GM12878 (cell line): ENCODE data around the gene HOXA10. TPM values are rescaled to one million over a fixed set of nuclear protein-coding genes. Genes with fewer than 3 reads are reported as not detected.
A peak's percentile ranks its signal among the peaks of the same experiment; 100 is the strongest.

Source experiments
- ATAC-seq: fragments of 200-7000 bp; cut with Tn5 transposase; 3 replicates; pipeline ENCODE4 v1.9.1; 2020; ENCODE audit warnings: mild to moderate bottlenecking, moderate library complexity
- BruUV-seq: library from RNA; stranded (reverse); fragments of 400-500 nt; replicated peaks from 2 replicates; lab custom pipeline; 2021; lab: Mats Ljungman, UMichigan
- CTCF ChIA-PET: fragments of 300-600 bp; sonication (Branson Sonifier 250); formaldehyde crosslinking; extraction: SDS; loops from one replicate; lab custom pipeline; 2021; ENCODE audit warnings: inconsistent platforms; lab: Yijun Ruan, JAX
- POLR2A ChIA-PET: fragments of 350-600 bp; formaldehyde crosslinking; extraction: SDS; loops from one replicate; lab custom pipeline; 2021; ENCODE audit warnings: inconsistent platforms; lab: Charles Lee
- RAD21 ChIA-PET: fragments of 300-600 bp; sonication (Branson Sonifier 250); formaldehyde crosslinking; loops from one replicate; lab custom pipeline; 2023; ENCODE audit warnings: antibody characterized with exemption; ENCODE audit not compliant: unreplicated experiment; lab: Charles Lee
- SMC1A ChIA-PET: fragments of 300-600 bp; sonication (Branson Sonifier 250); formaldehyde crosslinking; loops from one replicate; lab custom pipeline; 2023; ENCODE audit not compliant: unreplicated experiment, uncharacterized antibody; lab: Charles Lee
- DNase-seq: peaks from one replicate; pipeline ENCODE4 v3.0.0-alpha.2; 2011; ENCODE audit warnings: low read depth, low spot score
- FAIRE-seq: peaks from 3 replicates; lab custom pipeline; 2011; peaks lifted over from hg19 to GRCh38; lab: Jason Lieb, UNC
- H2AFZ ChIP-seq: 2 replicates; pipeline ENCODE4 v1.6.0; 2011; ENCODE audit warnings: low read depth, low read length, control low read depth; ENCODE audit not compliant: control insufficient read depth
- H3K27ac ChIP-seq: 2 replicates; pipeline ENCODE4 v1.5.1; 2011; ENCODE audit warnings: control low read depth; ENCODE audit not compliant: control insufficient read depth, insufficient read depth
- H3K27me3 ChIP-seq, 2 experiments: replicated peaks in 1 of 2; 2 replicates each; pipeline versions ENCODE4 v1.6.0 to v1.6.1; 2011; ENCODE audit warnings: low read length in 1 of 2; ENCODE audit not compliant: control insufficient read depth in 2 of 2, insufficient read depth in 2 of 2
- H3K36me3 ChIP-seq, 2 experiments: 2 replicates each; pipeline ENCODE4 v1.5.1; 2011; ENCODE audit warnings: low read length in 1 of 2; ENCODE audit not compliant: control insufficient read depth in 2 of 2, insufficient read depth in 2 of 2
- H3K4me1 ChIP-seq: 2 replicates; pipeline ENCODE4 v1.6.1; 2011; ENCODE audit warnings: mild to moderate bottlenecking, low read length, moderate library complexity, mixed read lengths; ENCODE audit not compliant: control insufficient read depth, insufficient read depth
- H3K4me2 ChIP-seq: 2 replicates; pipeline ENCODE4 v1.6.0; 2011; ENCODE audit warnings: control low read depth; ENCODE audit not compliant: control insufficient read depth, insufficient read depth
- H3K4me3 ChIP-seq: fragments of 200-600 bp; sonication (generic); 2 replicates; pipeline ENCODE4 v1.5.1; 2016
- H3K79me2 ChIP-seq: 2 replicates; pipeline ENCODE4 v1.6.0; 2011; ENCODE audit warnings: low read length; ENCODE audit not compliant: control insufficient read depth, insufficient read depth
- H3K9ac ChIP-seq: 2 replicates; pipeline ENCODE4 v1.8.0; 2011; ENCODE audit warnings: low read length, control low read depth, mixed read lengths; ENCODE audit not compliant: control insufficient read depth, insufficient read depth
- H3K9me3 ChIP-seq: replicated peaks from 3 replicates; pipeline ENCODE4 v1.5.1; 2011; ENCODE audit warnings: mild to moderate bottlenecking, low read length; ENCODE audit not compliant: control insufficient read depth, insufficient read depth
- H4K20me1 ChIP-seq: 2 replicates; pipeline ENCODE4 v1.6.0; 2011; ENCODE audit not compliant: control insufficient read depth, insufficient read depth
- ATF3 ChIP-seq: IDR thresholded peaks from 2 replicates; pipeline ENCODE4 v1.6.1; 2011; ENCODE audit warnings: low read depth, mild to moderate bottlenecking, low read length, moderate library complexity, borderline replicate concordance; ENCODE audit errors: extremely low read depth
- JUNB ChIP-seq: IDR thresholded peaks from 2 replicates; pipeline ENCODE4 v1.6.1; 2016; ENCODE audit warnings: antibody characterized with exemption, mild to moderate bottlenecking
- SUZ12 ChIP-seq: fragments of 200-600 bp; sonication (generic); IDR thresholded peaks from one replicate; pipeline ENCODE4 v1.6.1; 2018; ENCODE audit warnings: antibody characterized with exemption, mild to moderate bottlenecking; ENCODE audit not compliant: unreplicated experiment
- USF1 ChIP-seq: IDR thresholded peaks from 2 replicates; pipeline ENCODE4 v1.6.1; 2011; ENCODE audit warnings: borderline replicate concordance, low read depth, mild to moderate bottlenecking, moderate library complexity, mixed read lengths, low read length; ENCODE audit not compliant: insufficient read depth; ENCODE audit errors: extremely low read length
- WGBS: methylation state at CpG from one replicate; pipeline ENCODE4 v1.1.6; 2016; ENCODE audit warnings: low lambda C conversion rate; ENCODE audit not compliant: insufficient replicate concordance, insufficient coverage; ENCODE audit errors: missing lambda C conversion rate; 5-methylcytosine and 5-hydroxymethylcytosine counted together
- in situ Hi-C: fragments of 300-500 bp; cut with MboI; formaldehyde crosslinking; loops from 9 replicates; pipeline ENCODE4 v1.14.3; 2018; ENCODE audit warnings: mixed read lengths
- intact Hi-C: fragments of 100-400 bp; cut with micrococcal nuclease; formaldehyde crosslinking; loops from one replicate; pipeline ENCODE4 v1.14.2; 2022; ENCODE audit not compliant: unreplicated experiment
- polyA plus RNA-seq, 11 experiments: library from polyadenylated mRNA; depleted of rRNA in 4 of 11; unstranded in 6 of 11; stranded (reverse) in 5 of 11; fragments of >200 nt; fragmentation: Nextera tagmentation in 4 of 11; fragmentation: Illumina TruSeq in 1 of 11; extraction: Ambion mirVana in 4 of 11; extraction: Trizol in 1 of 11; gene quantifications; 1 replicate in 1 of 11; 2 replicates in 10 of 11; pipeline versions ENCODE4 v1.2.1 to v1.2.3, GENCODE V29; 2011 to 2016; ENCODE audit warnings: inconsistent platforms in 2 of 11, missing spikeins in 2 of 11, low read depth in 1 of 11
- total RNA-seq, 4 experiments: library from RNA; depleted of rRNA in 3 of 4; stranded (reverse); fragments of >200 nt in 3 of 4; fragmentation: Illumina TruSeq in 1 of 4; extraction: Trizol in 1 of 4; gene quantifications; 2 replicates each; pipeline versions ENCODE4 v1.2.1 to v1.2.3, GENCODE V29; 2013 to 2021

Gene HOXA10
- total and polyA plus RNA-seq, 10 of the 15 experiments (the other 5 are each of a cell fraction or from before 2014, with no cell fraction given) = not detected

- H2AFZ ChIP-seq = no peak within 1 kb of the TSS
- no peak within 1 kb of the TSS; the same call in 1 of the 2 replicates for H3K4me2 ChIP-seq
- ATAC-seq (no peak), DNase-seq (no peak), FAIRE-seq (no peak)
- no peaks in the 10 kb centered on the region for H4K20me1 ChIP-seq
- BruUV-seq = no TSS peak
- H3K4me1 ChIP-seq = no peaks in the 10 kb centered on the region
- no peak within 1 kb of the TSS for H3K27ac ChIP-seq
- no peak within 1 kb of the TSS for H3K9ac ChIP-seq
- H3K79me2 ChIP-seq = no peaks in the 10 kb centered on the region
- H3K27me3 ChIP-seq = peaks cover 22 to 55% of the 10 kb centered on the region in 2 experiments
- ChIA-PET POLR2A (no interaction called here), CTCF (interaction anchor here (1.0 kb wide), 1 partner anchor 301 kb away, joined by 3 read pairs; no protein-coding TSS in a partner anchor), SMC1A (interaction anchor here (1.0 kb wide), 1 partner anchor 301 kb away, joined by 3 read pairs; no protein-coding TSS in a partner anchor), RAD21 (no interaction called here)
- in situ Hi-C loops = loop anchor here (5.0 to 25.0 kb wide), 3 partner anchors 789 to 1294 kb away; no protein-coding TSS in a partner anchor
- intact Hi-C loops = no loop called here
- TF ChIP-seq ATF3 = peak; percentile 52; the same call in 1 of the 2 replicates
- TF ChIP-seq SUZ12 = peak; percentile 27
- peak; percentile 63 for TF ChIP-seq USF1
- no peak for TF ChIP-seq JUNB
- WGBS = 11% methylated on average over 30 of the region's 33 CpGs
- no peak within 1 kb of the TSS for H3K4me3 ChIP-seq
- no peaks in the 10 kb centered on the region for H3K36me3 ChIP-seq
- no peaks in the 10 kb centered on the region; the same call in 2 of the 3 replicates for H3K9me3 ChIP-seq
These were observed 17.6 kb downstream of the HOXA10 start, which contains the start of gene HOXA7 for GRCh38 chr7:27156508-27156898. HOXA7 (minus strand) TSS chr7:27156675; CDS start chr7:27156545, 130 bp downstream.
